GM19328 (cell line): ENCODE data around the gene IFITM10.
"Not testable (repeated sequence)": the region's sequence is repeated elsewhere in the genome, so short reads cannot be mapped to it uniquely, and the experiment has no call there.

Experiments used
- ATAC-seq: cut with Tn5 transposase; IDR thresholded peaks from one replicate; pipeline ENCODE4 v1.9.1; 2021; ENCODE audit warnings: mild to moderate bottlenecking, moderate library complexity; ENCODE audit not compliant: unreplicated experiment

The IFITM10 gene

DNA sequence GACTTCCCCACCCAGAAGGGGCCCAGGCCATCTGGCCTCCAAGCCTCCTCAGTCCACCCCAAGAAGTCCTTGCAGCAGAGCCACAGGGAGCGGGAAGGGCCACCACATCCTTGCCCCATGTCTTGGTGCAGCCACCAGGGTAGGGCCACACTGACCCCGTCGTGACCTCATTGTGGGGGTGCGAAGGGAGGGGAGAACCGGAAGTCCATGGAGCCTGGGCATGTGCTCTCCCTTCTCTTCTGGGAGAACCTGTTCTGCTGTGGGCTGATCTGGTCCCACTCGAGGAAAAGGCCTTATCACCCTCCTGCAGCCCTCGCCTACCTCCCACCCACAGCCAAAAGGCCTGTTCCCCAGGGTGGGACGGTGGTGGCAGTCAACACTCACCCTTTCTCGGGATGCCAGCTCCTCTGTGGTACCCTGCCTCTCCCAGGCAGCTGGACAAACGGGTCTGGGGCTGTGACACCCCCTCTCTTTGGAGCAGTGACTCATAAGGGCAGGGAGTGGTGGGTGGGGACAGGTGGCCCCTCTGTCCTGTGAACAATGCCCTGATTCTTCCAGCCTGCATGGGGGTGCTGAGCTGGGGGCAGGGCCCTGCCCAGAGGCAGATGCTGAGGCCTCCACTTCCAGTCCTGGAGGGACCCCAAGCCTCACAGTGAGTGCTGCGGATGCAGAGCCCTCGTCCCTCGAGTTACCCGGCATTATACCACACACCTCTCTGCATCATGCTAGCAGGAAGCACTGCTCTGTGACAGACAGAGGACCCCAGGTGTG is 27.9 kb upstream of the IFITM10 start:
- ATAC-seq = no peak

GRCh38 chr11:1777737-1778136 is 27.3 kb upstream of the IFITM10 start:
- ATAC-seq = no peak

GRCh38 chr11:1776944-1777715 is 26.7 kb upstream of the IFITM10 start:
- no peak for ATAC-seq

DNA sequence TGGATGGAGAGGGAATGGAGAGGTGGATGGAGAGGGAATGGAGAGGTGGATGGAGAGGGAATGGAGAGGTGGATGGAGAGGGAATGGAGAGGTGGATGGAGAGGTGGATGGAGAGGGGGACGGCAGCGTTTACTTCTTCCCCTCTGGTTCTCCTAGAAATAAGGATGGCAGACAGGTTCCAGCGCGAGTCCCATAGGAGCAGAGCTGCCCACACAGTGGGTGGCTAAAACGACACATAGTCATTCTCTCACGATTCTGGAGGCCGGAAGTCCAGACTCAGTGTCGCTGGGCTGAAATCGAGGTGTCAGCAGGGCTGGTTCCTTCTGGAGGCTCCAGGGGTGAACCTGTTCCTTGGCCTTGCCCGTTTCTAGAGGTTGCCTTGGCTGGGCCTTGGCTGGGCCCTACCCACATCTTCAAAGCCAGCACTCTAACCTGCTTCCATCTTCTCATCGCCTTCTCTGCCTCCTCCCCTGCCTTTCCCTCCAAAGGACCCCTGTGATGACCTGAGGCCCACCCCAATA is 26.0 kb upstream of the IFITM10 start:
- ATAC-seq = no peak

- no peak for ATAC-seq
These were observed 24.5 kb upstream of the IFITM10 start for GRCh38 chr11:1774886-1775285.

DNA sequence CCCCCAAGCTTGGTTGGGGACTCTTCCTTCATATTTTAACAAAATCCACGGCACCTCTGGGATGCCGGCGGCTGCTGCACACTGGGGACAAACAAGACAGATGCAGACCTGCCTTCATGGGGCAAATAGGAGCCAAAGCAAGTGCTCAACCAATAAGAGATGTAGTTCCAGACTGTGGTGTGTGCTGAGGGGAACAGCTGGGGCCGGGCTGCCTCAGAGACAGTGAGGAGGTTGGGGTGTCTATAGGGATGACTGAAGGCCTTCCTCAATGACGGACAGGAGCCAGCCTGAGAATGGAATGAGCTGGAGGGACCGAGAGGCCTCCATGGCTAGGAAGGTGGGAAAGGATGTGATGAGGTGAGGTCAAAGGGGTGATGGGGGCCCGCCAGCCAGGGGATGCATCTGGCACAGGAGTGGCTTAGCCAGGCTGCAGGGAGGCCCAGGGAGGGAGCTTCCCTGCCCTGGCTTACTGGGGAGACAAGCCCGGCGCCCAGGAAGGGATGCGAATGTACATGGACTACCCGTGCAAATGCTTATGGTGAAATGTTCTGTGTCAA is 23.7 kb upstream of the IFITM10 start:
- no peak for ATAC-seq

- no peak for ATAC-seq
These were observed 23.0 kb upstream of the IFITM10 start for GRCh38 chr11:1773131-1773993.

DNA sequence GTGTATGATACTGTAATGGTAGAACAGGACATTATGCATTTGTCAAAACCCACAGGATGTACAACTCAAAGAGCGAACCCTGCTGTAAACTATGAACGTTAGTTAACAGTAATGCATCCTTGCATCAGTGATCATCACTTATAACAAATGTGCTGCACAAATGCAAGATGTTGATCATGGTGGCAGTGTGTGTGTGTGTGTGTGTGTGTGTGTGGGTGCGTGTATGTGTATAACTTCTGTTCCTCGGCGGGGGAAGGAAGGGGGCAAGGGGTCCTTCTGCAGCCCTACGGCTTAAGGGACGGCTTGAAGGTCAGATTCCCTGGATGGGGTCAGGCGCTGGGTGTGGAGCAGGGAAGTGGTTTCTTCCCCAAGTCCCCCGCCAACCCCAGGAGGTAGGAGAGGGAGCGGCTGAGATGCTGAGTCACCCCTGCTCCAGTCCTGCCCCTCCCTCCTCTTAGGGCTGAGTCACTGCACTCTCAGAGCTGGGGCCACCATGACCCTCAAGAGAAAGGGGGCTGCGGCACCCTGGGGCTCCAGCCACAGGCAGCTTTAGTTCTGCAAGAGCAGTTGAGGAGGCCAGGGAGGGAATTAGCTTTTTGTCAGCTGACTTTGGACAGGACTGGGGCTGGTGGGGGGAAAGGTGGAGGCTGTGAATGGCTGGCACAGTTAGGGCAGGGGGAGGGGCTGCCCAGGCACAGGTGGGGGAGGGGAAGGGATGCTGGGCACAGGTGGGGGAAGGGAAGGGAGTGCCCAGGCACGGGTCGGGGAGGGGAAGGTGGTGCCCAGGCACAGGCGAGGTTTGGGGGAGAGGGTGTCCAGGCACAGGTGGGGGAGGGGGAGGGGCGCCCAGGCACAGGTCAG is 22.1 kb upstream of the IFITM10 start:
- ATAC-seq = no peak

GRCh38 chr11:1771700-1772099 is 21.3 kb upstream of the IFITM10 start:
- no peak for ATAC-seq

GRCh38 chr11:1771273-1771672 is 20.9 kb upstream of the IFITM10 start:
- ATAC-seq = no peak

DNA sequence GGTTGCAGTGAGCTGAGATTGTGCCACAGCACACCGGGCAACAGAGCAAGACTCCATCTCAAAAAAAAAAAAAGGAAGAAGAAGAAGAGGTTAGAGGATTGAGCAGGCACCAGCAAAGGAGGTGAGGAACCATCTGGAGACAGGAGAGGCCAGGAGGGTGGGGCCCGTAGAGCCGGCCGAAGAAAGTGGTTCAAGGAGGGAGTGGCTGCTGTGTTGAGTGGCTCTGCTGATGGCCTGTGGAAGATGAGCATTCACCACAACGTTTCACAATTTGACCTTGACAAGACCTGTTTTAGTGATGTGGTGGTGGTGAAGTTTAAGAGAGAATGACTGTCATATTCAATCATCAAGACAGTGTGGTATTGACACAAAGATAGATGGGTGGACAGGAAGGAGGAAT is 20.1 kb upstream of the IFITM10 start:
- ATAC-seq = no peak

GRCh38 chr11:1770061-1770460 is 19.7 kb upstream of the IFITM10 start:
- ATAC-seq = no peak

DNA sequence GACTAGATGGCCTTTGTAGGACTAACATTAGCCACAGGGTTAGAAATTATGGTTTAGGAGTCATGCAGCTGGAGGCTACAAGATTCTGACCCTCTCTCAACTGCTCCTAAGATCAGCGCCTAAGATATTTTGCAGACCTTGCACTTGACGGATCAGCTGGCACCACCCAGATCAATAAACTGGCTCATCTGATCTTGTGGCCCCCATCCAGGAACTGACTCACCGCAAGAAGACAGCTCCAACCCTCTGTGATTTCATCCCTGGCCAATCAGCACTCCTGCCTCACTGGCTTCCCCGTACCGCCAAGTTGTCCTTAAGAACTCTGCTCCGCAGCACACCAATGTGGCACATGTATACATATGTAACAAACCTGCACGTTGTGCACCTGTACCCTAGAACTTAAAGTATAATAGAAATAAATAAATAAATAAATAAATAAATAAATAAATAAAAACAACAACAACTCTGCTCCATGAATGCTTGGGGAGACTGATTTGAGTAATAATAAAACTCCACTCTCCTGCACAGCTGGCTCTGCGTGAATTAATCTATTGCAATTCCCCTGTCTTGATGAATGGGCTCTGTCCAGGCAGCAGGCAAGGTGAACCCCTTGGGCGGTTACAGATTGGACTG is 19.0 kb upstream of the IFITM10 start:
- not testable (repeated sequence) for ATAC-seq

DNA sequence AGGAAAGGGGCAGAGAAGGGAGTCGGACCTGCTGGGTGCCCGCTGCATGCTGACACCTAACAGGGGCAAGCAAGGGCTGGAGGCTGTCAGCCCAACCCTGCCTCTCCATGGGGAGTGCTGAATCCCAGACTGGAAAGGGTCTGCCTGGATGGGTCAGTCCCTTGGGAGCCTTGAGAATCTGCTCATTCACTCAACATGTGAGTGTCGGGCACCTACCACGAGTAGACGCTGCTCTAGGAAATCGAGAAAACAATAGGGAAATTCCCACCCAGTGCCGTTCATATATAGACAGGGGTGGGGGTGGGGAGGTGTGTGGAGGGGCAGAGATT is 17.7 kb upstream of the IFITM10 start:
- ATAC-seq = no peak

DNA sequence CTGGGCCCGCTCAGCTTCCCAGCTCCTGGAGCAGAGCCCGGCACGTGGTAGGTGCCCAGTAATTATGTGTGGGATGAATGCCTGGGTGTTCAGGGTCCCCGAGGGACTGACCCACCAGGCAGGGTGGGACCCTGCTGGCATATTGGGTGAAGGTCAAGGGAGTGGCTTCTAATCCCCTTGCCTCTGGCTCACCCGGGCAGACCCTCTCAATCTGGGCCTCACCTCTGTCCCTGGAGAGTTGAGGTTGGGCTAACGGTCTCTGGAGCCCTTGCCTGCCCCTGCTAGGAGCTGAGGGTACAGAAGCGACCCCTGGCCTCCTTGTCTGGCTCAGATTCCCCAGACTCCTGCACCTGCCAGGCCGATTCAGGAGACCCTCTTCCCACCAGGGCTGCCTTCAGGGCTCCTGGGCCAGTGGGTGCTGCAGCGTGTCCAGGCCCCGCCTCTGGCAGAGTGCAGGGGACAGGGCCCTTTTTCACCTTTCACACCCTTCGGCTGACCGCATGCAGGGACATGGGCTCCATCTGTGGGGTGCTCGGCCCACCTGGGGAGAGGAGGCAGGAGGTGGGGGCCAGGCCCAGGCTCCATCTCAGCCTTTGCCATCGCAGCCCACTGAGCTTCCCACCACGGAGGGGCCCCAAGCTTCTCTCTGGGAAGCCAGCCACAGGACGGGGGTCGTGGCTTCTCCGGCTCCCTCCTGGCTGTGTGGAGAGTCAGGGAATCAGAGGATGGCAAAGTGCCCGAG is 17.2 kb upstream of the IFITM10 start:
- no peak for ATAC-seq

DNA sequence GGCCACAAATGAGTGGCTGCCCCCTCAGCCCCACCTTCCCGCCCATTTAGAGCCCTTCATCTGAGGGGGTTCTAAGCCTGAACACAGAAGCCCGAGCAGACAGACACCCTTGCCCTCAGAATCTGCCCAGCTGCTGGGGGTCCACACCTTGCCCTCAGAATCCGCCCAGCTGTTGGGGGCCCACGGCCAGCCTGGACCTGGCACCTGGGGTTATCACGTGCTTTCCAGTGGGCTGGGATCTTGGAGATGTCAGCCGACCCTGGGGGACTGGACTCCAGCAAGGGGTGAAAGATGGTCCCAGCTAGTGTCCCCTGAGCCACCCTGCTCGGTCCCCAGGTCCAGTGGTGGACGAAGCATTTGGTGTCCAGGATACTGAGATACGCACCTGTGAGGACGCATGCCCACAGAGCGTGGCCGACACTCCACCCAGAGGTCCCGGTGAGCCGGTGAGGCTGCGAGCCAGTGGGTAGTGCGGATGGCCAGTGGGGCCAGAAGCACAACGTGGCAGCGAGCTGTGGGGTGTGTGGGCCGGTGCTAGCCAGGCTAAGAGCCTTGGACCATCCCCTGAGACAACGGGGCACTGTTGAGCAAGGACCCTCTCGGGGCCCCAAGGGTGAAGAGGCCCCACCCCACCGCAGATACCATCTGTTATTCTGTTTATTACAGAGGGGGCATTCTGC is 16.5 kb upstream of the IFITM10 start:
- no peak for ATAC-seq

DNA sequence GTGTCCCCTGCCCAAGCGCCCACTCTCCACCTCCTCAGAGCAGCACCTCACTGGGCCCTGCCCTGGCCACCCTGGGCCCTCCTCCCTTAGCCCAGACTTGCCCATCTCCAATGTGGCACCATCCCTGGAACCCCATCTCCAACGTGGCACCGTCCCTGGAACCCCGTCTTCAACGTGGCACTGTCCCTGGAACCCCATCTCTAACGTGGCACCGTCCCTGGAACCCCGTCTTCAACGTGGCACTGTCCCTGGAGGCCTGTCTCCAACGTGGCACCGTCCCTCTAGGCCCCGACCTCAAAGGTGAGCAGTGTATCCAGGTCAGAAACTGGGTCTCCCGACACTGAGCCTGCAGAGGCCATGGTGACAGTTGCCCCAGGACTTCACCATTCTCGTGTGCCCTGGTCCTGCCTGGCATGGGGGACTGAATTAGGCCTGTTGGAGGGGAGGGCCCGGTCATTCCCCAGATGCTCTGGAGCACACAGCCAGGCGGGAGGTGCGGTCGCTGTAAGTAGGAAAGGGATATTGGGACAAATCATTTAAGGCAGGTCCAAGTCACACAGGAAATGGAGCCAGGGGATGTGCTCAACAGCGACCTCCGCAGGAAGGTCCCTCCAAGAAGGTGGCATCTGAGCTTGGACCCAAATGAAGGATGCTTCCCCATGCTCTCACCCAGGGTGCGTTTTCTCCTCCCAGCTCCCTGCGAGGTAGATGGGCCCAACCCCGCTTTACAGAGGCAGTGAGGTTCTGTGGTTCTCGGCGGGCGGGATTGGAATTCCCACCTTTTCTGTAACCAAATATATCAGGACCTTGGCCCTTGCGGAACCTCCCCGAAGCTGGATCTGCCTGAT is 15.7 kb upstream of the IFITM10 start:
- ATAC-seq = no peak
